ENCODE results near the gene MPIG6B. TPM values are rescaled to one million over a fixed set of nuclear protein-coding genes. Genes with fewer than 3 reads are reported as not detected.

The MPIG6B gene
- total RNA-seq, 1 donor from 2014 or later, result not detected

GRCh38 chr6:31725502-31726350 is 2.6 kb downstream of the MPIG6B start:
- Mint-ChIP-seq H3K4me3 (no peak overlapping the region), H3K36me3 (ENCODE audit: low read depth) (peaks cover 35% of the 10 kb centered on the region), H3K4me1 (peaks cover 60% of the 10 kb centered on the region), H3K9me3 (no peaks in the 10 kb centered on the region), H3K27ac (peak overlapping the region; percentile 95), H3K27me3 (no peaks in the 10 kb centered on the region)
- ChIA-PET POLR2A (interaction anchor here (0.7 to 7.7 kb wide), 6 partner anchors 12 to 109 kb away, joined by 3 to 131 read pairs (median 21); partner anchors contain the start of genes ABHD16A, CLIC1, HSPA1A and HSPA1L), CTCF (interaction anchor here (1.1 kb wide), 1 partner anchor 174 kb away, joined by 3 read pairs; no protein-coding TSS in a partner anchor)
- no peak for DNase-seq
- no peak for TF ChIP-seq CTCF (IDR thresholded peaks at IDR 0.05)
- no peak for ATAC-seq (ENCODE audit: low read depth)
- intact Hi-C loops (cut with micrococcal nuclease), result loop anchor here (2.0 kb wide), 1 partner anchor 45 kb away; the partner anchor contains the start of gene LY6G5C

- ATAC-seq (ENCODE audit: low read depth) (peak; percentile 76), DNase-seq (peak; percentile 56)
- POLR2A ChIA-PET, result interaction anchor here (0.6 to 7.7 kb wide), 28 partner anchors 11 to 174 kb away, joined by 3 to 131 read pairs (median 6); partner anchors contain the start of genes ABHD16A, APOM, BAG6 and C6orf47
- H3K36me3 Mint-ChIP-seq (ENCODE audit: low read depth), result peaks cover 48% of the 10 kb centered on the region
- intact Hi-C loops (cut with micrococcal nuclease), result loop anchor here (1.0 to 2.0 kb wide), 4 partner anchors 12 to 180 kb away; partner anchors contain the start of genes ABHD16A, LY6G5C and NFKBIL1
- no peaks in the 10 kb centered on the region for H3K27me3 Mint-ChIP-seq
- CTCF ChIA-PET, result interaction anchor here (0.8 to 5.9 kb wide), 7 partner anchors 11 to 176 kb away, joined by 3 to 49 read pairs (median 5); partner anchors contain the start of genes HSPA1B, LSM2 and LY6G5C
- no peak for TF ChIP-seq CTCF (IDR thresholded peaks at IDR 0.05)
- peaks cover 65% of the 10 kb centered on the region for H3K4me1 Mint-ChIP-seq
- H3K9me3 Mint-ChIP-seq, result no peaks in the 10 kb centered on the region
- peak overlapping the region; percentile 95 for H3K27ac Mint-ChIP-seq
- peak overlapping the region; percentile 81 for H3K4me3 Mint-ChIP-seq
Observed at GRCh38 chr6:31727034-31727716, 4.0 kb downstream of the MPIG6B start.

GRCh38 chr6:31727717-31728671 is 4.8 kb downstream of the MPIG6B start:
- no peak for TF ChIP-seq CTCF (IDR thresholded peaks at IDR 0.05)
- ChIA-PET POLR2A (interaction anchor here (0.6 to 7.7 kb wide), 29 partner anchors 10 to 135 kb away, joined by 3 to 131 read pairs (median 6); partner anchors contain the start of genes ABHD16A, APOM, BAG6 and C6orf47), CTCF (interaction anchor here (1.0 to 5.9 kb wide), 10 partner anchors 10 to 105 kb away, joined by 3 to 49 read pairs (median 6); partner anchors contain the start of genes HSPA1B, LSM2, LY6G5C and MSH5)
- peak overlapping the region; percentile 97 for H3K4me3 Mint-ChIP-seq
- ATAC-seq (ENCODE audit: low read depth) (no peak), DNase-seq (no peak)
- H3K9me3 Mint-ChIP-seq, result no peaks in the 10 kb centered on the region
- no peaks in the 10 kb centered on the region for H3K27me3 Mint-ChIP-seq
- H3K27ac Mint-ChIP-seq, result peak overlapping the region; percentile 95
- H3K36me3 Mint-ChIP-seq (ENCODE audit: low read depth), result peaks cover 54% of the 10 kb centered on the region
- intact Hi-C loops (cut with micrococcal nuclease), result loop anchor here (1.0 to 2.0 kb wide), 6 partner anchors 11 to 181 kb away; partner anchors contain the start of genes ABHD16A, HSPA1A, HSPA1L and LY6G5C
- H3K4me1 Mint-ChIP-seq, result peaks cover 66% of the 10 kb centered on the region

GRCh38 chr6:31728767-31729514 is 5.8 kb downstream of the MPIG6B start, which contains the start of gene DDAH2:
Gene DDAH2 (minus strand): TSS chr6:31729299. CDS start chr6:31729161, 138 bp downstream.
- DNase-seq, result no peak
- peaks cover 63% of the 10 kb centered on the region for H3K36me3 Mint-ChIP-seq (ENCODE audit: low read depth)

More at GRCh38 chr6:31728767-31729514, 5.8 kb downstream of the MPIG6B start, which contains the start of gene DDAH2:
- peak within 1 kb of the TSS; percentile 95 for H3K27ac Mint-ChIP-seq
- TF ChIP-seq CTCF (IDR thresholded peaks at IDR 0.05), result no peak
- H3K4me1 Mint-ChIP-seq, result peaks cover 69% of the 10 kb centered on the region
- no peaks in the 10 kb centered on the region for H3K27me3 Mint-ChIP-seq
- peak; percentile 13 for ATAC-seq (ENCODE audit: low read depth)
- ChIA-PET POLR2A (interaction anchor here (0.8 to 7.7 kb wide), 19 partner anchors 9 to 134 kb away, joined by 3 to 131 read pairs (median 11); partner anchors contain the start of genes ABHD16A, BAG6, CLIC1 and GPANK1), CTCF (interaction anchor here (0.6 to 5.9 kb wide), 19 partner anchors 9 to 533 kb away, joined by 3 to 49 read pairs (median 4); partner anchors contain the start of genes ABHD16A, HSPA1A, HSPA1B and HSPA1L)
- intact Hi-C loops (cut with micrococcal nuclease), result loop anchor here (1.0 to 2.0 kb wide), 7 partner anchors 40 to 194 kb away; partner anchors contain the start of genes BAG6, HSPA1A, HSPA1L and NEU1
- no peaks in the 10 kb centered on the region for H3K9me3 Mint-ChIP-seq
- H3K4me3 Mint-ChIP-seq, result peak within 1 kb of the TSS; percentile 97

Measured in activated B cell treated with CpG ODN at 0.5 μM for 24 hours (primary cell).